HAP-1 (cell line): Measurements from ENCODE around the gene UXS1.
"Not testable (repeated sequence)": the region's sequence is repeated elsewhere in the genome, so short reads cannot be mapped to it uniquely, and the experiment has no call there.

Experiments used
- DNase-seq, 2 experiments: peaks; one replicate each; pipeline ENCODE4 v3.0.0-alpha.2; 2016 to 2020; ENCODE audit warnings: low spot score in 2 of 2
- H3K27me3 ChIP-seq: fragments of 250-450 bp; sonication (Bioruptor Pico); 2 replicates; pipeline ENCODE4 v1.5.1; 2020; ENCODE audit warnings: low read depth, mild to moderate bottlenecking, moderate library complexity
- H3K36me3 ChIP-seq: fragments of 250-450 bp; sonication (Bioruptor Pico); replicated peaks from 2 replicates; pipeline ENCODE4 v1.5.1; 2020; ENCODE audit warnings: mild to moderate bottlenecking
- H3K4me1 ChIP-seq: fragments of 250-450 bp; sonication (Bioruptor Pico); 2 replicates; pipeline ENCODE4 v1.5.1; 2020; ENCODE audit warnings: mild to moderate bottlenecking
- H3K4me3 ChIP-seq: fragments of 250-450 bp; sonication (Bioruptor Pico); 2 replicates; pipeline ENCODE4 v1.5.1; 2020; ENCODE audit warnings: mild to moderate bottlenecking, moderate library complexity
- H3K9me3 ChIP-seq: fragments of 250-450 bp; sonication (Bioruptor Pico); 2 replicates; pipeline ENCODE4 v1.5.1; 2020; ENCODE audit warnings: mild to moderate bottlenecking, moderate library complexity
- in situ Hi-C: fragments of 300-500 bp; cut with MboI; formaldehyde crosslinking; loops from 3 replicates; pipeline ENCODE4 v1.14.3; 2020; ENCODE audit warnings: low sequenced_read_pairs, inconsistent platforms, mixed read lengths

UXS1 gene

GRCh38 chr2:106193977-106194778 lies at the start of gene UXS1:
Gene UXS1 (minus strand): TSS chr2:106194301. CDS start chr2:106194241, 60 bp downstream.
- peak; percentile 92 to 97 for DNase-seq
- Histone ChIP-seq H3K4me1 (peaks cover 3% of the 10 kb centered on the region), H3K27me3 (no peaks in the 10 kb centered on the region), H3K36me3 (no peaks in the 10 kb centered on the region), H3K9me3 (no peaks in the 10 kb centered on the region), H3K4me3 (peak within 1 kb of the TSS; percentile 67)
- in situ Hi-C loops = no loop called here

GRCh38 chr2:106239491-106239890 lies 45.4 kb upstream of the UXS1 start:
- in situ Hi-C loops, H3K9me3 ChIP-seq, DNase-seq, H3K4me1 ChIP-seq, H3K4me3 ChIP-seq, H3K27me3 ChIP-seq, H3K36me3 ChIP-seq: not testable (repeated sequence)

- H3K36me3 ChIP-seq, in situ Hi-C loops, H3K9me3 ChIP-seq, H3K27me3 ChIP-seq, H3K4me3 ChIP-seq, H3K4me1 ChIP-seq, DNase-seq: not testable (repeated sequence)
Measured at GRCh38 chr2:106235392-106235791, 41.3 kb upstream of the UXS1 start.

- no peaks in the 10 kb centered on the region for H3K36me3 ChIP-seq
- DNase-seq = no peak
- in situ Hi-C loops = no loop called here
- H3K9me3 ChIP-seq = no peaks in the 10 kb centered on the region
- H3K4me1 ChIP-seq = no peaks in the 10 kb centered on the region
- no peak overlapping the region for H3K4me3 ChIP-seq
- H3K27me3 ChIP-seq = no peaks in the 10 kb centered on the region
Measured at GRCh38 chr2:106233350-106233706, 39.2 kb upstream of the UXS1 start.

GRCh38 chr2:106232638-106233349 lies 38.7 kb upstream of the UXS1 start:
- no peaks in the 10 kb centered on the region for H3K9me3 ChIP-seq
- H3K36me3 ChIP-seq = no peaks in the 10 kb centered on the region
- H3K4me3 ChIP-seq = no peak overlapping the region
- DNase-seq = no peak
- H3K4me1 ChIP-seq = no peaks in the 10 kb centered on the region
- in situ Hi-C loops = no loop called here
- H3K27me3 ChIP-seq = no peaks in the 10 kb centered on the region

- H3K4me3 ChIP-seq = no peak overlapping the region
- in situ Hi-C loops = no loop called here
- H3K36me3 ChIP-seq = no peaks in the 10 kb centered on the region
- H3K4me1 ChIP-seq = no peaks in the 10 kb centered on the region
- H3K27me3 ChIP-seq = no peaks in the 10 kb centered on the region
- DNase-seq = no peak
- no peaks in the 10 kb centered on the region for H3K9me3 ChIP-seq
Measured at GRCh38 chr2:106223347-106223746, 29.2 kb upstream of the UXS1 start.

- in situ Hi-C loops, H3K9me3 ChIP-seq, H3K36me3 ChIP-seq, H3K27me3 ChIP-seq, H3K4me3 ChIP-seq, DNase-seq, H3K4me1 ChIP-seq: not testable (repeated sequence)
Measured at GRCh38 chr2:106222057-106222456, 28.0 kb upstream of the UXS1 start.

GRCh38 chr2:106219813-106220212 lies 25.7 kb upstream of the UXS1 start:
- Histone ChIP-seq H3K4me3 (no peak overlapping the region), H3K27me3 (no peaks in the 10 kb centered on the region), H3K36me3 (no peaks in the 10 kb centered on the region), H3K9me3 (no peaks in the 10 kb centered on the region), H3K4me1 (no peaks in the 10 kb centered on the region)
- DNase-seq = no peak
- in situ Hi-C loops = no loop called here

- H3K4me1 ChIP-seq, H3K4me3 ChIP-seq, H3K36me3 ChIP-seq, in situ Hi-C loops, H3K9me3 ChIP-seq, DNase-seq, H3K27me3 ChIP-seq: not testable (repeated sequence)
Measured at GRCh38 chr2:106219157-106219556, 25.1 kb upstream of the UXS1 start.

- no peak for DNase-seq
- no peaks in the 10 kb centered on the region for H3K4me1 ChIP-seq
- in situ Hi-C loops = no loop called here
- no peak overlapping the region for H3K4me3 ChIP-seq
- H3K27me3 ChIP-seq = no peaks in the 10 kb centered on the region
- H3K9me3 ChIP-seq = no peaks in the 10 kb centered on the region
- H3K36me3 ChIP-seq = no peaks in the 10 kb centered on the region
Measured at GRCh38 chr2:106208874-106209273, 14.8 kb upstream of the UXS1 start.

- no peak for DNase-seq
- in situ Hi-C loops = no loop called here
- H3K4me1 ChIP-seq = no peaks in the 10 kb centered on the region
- H3K4me3 ChIP-seq = no peak overlapping the region
- H3K27me3 ChIP-seq = no peaks in the 10 kb centered on the region
- no peaks in the 10 kb centered on the region for H3K9me3 ChIP-seq
- H3K36me3 ChIP-seq = no peaks in the 10 kb centered on the region
Measured at GRCh38 chr2:106208399-106208798, 14.3 kb upstream of the UXS1 start.

GRCh38 chr2:106207246-106207645 lies 13.1 kb upstream of the UXS1 start:
- in situ Hi-C loops = no loop called here
- Histone ChIP-seq H3K27me3 (no peaks in the 10 kb centered on the region), H3K36me3 (no peaks in the 10 kb centered on the region), H3K4me1 (no peaks in the 10 kb centered on the region), H3K9me3 (no peaks in the 10 kb centered on the region), H3K4me3 (no peak overlapping the region)
- no peak for DNase-seq

GRCh38 chr2:106205488-106205887 lies 11.4 kb upstream of the UXS1 start:
- no peaks in the 10 kb centered on the region for H3K27me3 ChIP-seq
- no peaks in the 10 kb centered on the region for H3K36me3 ChIP-seq
- in situ Hi-C loops = no loop called here
- no peak overlapping the region for H3K4me3 ChIP-seq
- no peak for DNase-seq
- no peaks in the 10 kb centered on the region for H3K4me1 ChIP-seq
- H3K9me3 ChIP-seq = no peaks in the 10 kb centered on the region

- H3K27me3 ChIP-seq, H3K4me1 ChIP-seq, H3K9me3 ChIP-seq, in situ Hi-C loops, DNase-seq, H3K4me3 ChIP-seq, H3K36me3 ChIP-seq: not testable (repeated sequence)
Measured at GRCh38 chr2:106204551-106204950, 10.4 kb upstream of the UXS1 start.
